Trophoblast cell (in vitro differentiated cells and primary cell): ENCODE data around the gene UQCC3.
"Not testable (repeated sequence)": the region's sequence is repeated elsewhere in the genome, so short reads cannot be mapped to it uniquely, and the experiment has no call there.

ENCODE experiments used
- DNase-seq, 2 donors: peaks; one replicate each; pipeline ENCODE4 v3.0.0-alpha.2; 2016
- H2AFZ ChIP-seq: 2 replicates; pipeline ENCODE4 v1.6.1; 2013; ENCODE audit warnings: low read length, moderate library complexity, mild to moderate bottlenecking; ENCODE audit not compliant: insufficient read depth, poor library complexity
- H2AK5ac ChIP-seq: 2 replicates; pipeline ENCODE4 v1.6.1; 2013; ENCODE audit warnings: mild to moderate bottlenecking, low read length
- H2BK120ac ChIP-seq: 2 replicates; pipeline ENCODE4 v1.6.1; 2013; ENCODE audit warnings: low read length, mild to moderate bottlenecking, moderate library complexity; ENCODE audit not compliant: insufficient read depth, poor library complexity
- H2BK12ac ChIP-seq: 2 replicates; pipeline ENCODE4 v1.6.1; 2013; ENCODE audit warnings: mild to moderate bottlenecking, low read length, moderate library complexity
- H2BK5ac ChIP-seq: 2 replicates; pipeline ENCODE4 v1.6.1; 2013; ENCODE audit warnings: low read length, low read depth, moderate library complexity, mild to moderate bottlenecking; ENCODE audit not compliant: poor library complexity
- H3K14ac ChIP-seq: 2 replicates; pipeline ENCODE4 v1.6.1; 2013; ENCODE audit warnings: mild to moderate bottlenecking, low read length
- H3K18ac ChIP-seq: 2 replicates; pipeline ENCODE4 v1.6.1; 2013; ENCODE audit warnings: mild to moderate bottlenecking, low read length
- H3K23ac ChIP-seq: 2 replicates; pipeline ENCODE4 v1.6.1; 2013; ENCODE audit warnings: low read length
- H3K27ac ChIP-seq: 2 replicates; pipeline ENCODE4 v1.5.1; 2013; ENCODE audit warnings: low read depth, mild to moderate bottlenecking, inconsistent platforms, low read length, moderate library complexity
- H3K27me3 ChIP-seq: 2 replicates; pipeline ENCODE4 v1.6.1; 2013; ENCODE audit warnings: inconsistent platforms, mild to moderate bottlenecking, low read length, moderate library complexity; ENCODE audit not compliant: insufficient read depth
- H3K36me3 ChIP-seq, 2 experiments: 1 replicate in 1 of 2; 2 replicates in 1 of 2; pipeline ENCODE4 v1.6.1; 2013; ENCODE audit warnings: low read length in 2 of 2, mild to moderate bottlenecking in 2 of 2, moderate library complexity in 1 of 2; ENCODE audit not compliant: insufficient read depth in 2 of 2, control insufficient read depth in 1 of 2
- H3K4ac ChIP-seq: 2 replicates; pipeline ENCODE4 v1.6.1; 2013; ENCODE audit warnings: low read depth, mild to moderate bottlenecking, low read length, moderate library complexity
- H3K4me1 ChIP-seq, 2 experiments: 1 replicate in 1 of 2; 2 replicates in 1 of 2; pipeline ENCODE4 v1.6.1; 2013; ENCODE audit warnings: low read length in 2 of 2, mild to moderate bottlenecking in 2 of 2, moderate library complexity in 1 of 2; ENCODE audit not compliant: insufficient read depth in 2 of 2, control insufficient read depth in 1 of 2
- H3K4me2 ChIP-seq: 2 replicates; pipeline ENCODE4 v1.6.1; 2013; ENCODE audit warnings: inconsistent platforms, mild to moderate bottlenecking, low read length, moderate library complexity
- H3K4me3 ChIP-seq: 2 replicates; pipeline ENCODE4 v1.5.1; 2013; ENCODE audit warnings: mild to moderate bottlenecking, low read depth, low read length, inconsistent platforms
- H3K79me1 ChIP-seq: one replicate; pipeline ENCODE4 v1.6.1; 2013; ENCODE audit warnings: low read length
- H3K79me2 ChIP-seq: 2 replicates; pipeline ENCODE4 v1.6.1; 2013; ENCODE audit warnings: low read length, mild to moderate bottlenecking; ENCODE audit not compliant: control insufficient read depth, insufficient read depth, poor library complexity
- H3K9ac ChIP-seq: 2 replicates; pipeline ENCODE4 v1.6.1; 2013; ENCODE audit warnings: mild to moderate bottlenecking, low read length
- H3K9me3 ChIP-seq: 2 replicates; pipeline ENCODE4 v1.6.1; 2013; ENCODE audit warnings: low read depth, mild to moderate bottlenecking, control low read depth, inconsistent platforms, low read length; ENCODE audit not compliant: insufficient read depth
- H4K12ac ChIP-seq: 2 replicates; pipeline ENCODE4 v1.6.1; 2013; ENCODE audit warnings: low read depth, mild to moderate bottlenecking, low read length, moderate library complexity
- H4K8ac ChIP-seq: 2 replicates; pipeline ENCODE4 v1.6.1; 2013; ENCODE audit warnings: low read depth, mild to moderate bottlenecking, low read length, moderate library complexity
- H4K91ac ChIP-seq: one replicate; pipeline ENCODE4 v1.6.1; 2013; ENCODE audit warnings: low read depth, mild to moderate bottlenecking, low read length, moderate library complexity
- WGBS: extraction: QIAGEN DNeasy Blood & Tissue Kit; methylation state at CpG from one replicate; pipeline ENCODE4 v1.1.7; 2013; ENCODE audit warnings: missing lambda C conversion rate; ENCODE audit not compliant: insufficient read length, insufficient coverage; ENCODE audit errors: extremely low coverage; 5-methylcytosine and 5-hydroxymethylcytosine counted together

The UQCC3 gene

GRCh38 chr11:62687508-62688396, 16.3 kb downstream of the UQCC3 start:
- Histone ChIP-seq H3K18ac (no peak overlapping the region), H3K36me3 (peaks cover 29 to 30% of the 10 kb centered on the region in 2 experiments), H3K9ac (no peak overlapping the region), H3K27me3 (no peaks in the 10 kb centered on the region), H3K4me2 (no peak overlapping the region), H2AFZ (no peak overlapping the region), H3K4ac (no peak overlapping the region), H4K91ac (no peak overlapping the region), H4K8ac (no peak overlapping the region), H2BK120ac (no peak overlapping the region), H3K27ac (no peak overlapping the region), H3K4me3 (no peak overlapping the region), H3K9me3 (no peaks in the 10 kb centered on the region), H4K12ac (no peak overlapping the region), H2BK12ac (no peak overlapping the region), H2BK5ac (no peak overlapping the region), H3K4me1 (no peaks in the 10 kb centered on the region), H3K14ac (no peak overlapping the region), H3K79me2 (no peaks in the 10 kb centered on the region), H3K79me1 (no peaks in the 10 kb centered on the region), H3K23ac (no peak overlapping the region), H2AK5ac (no peak overlapping the region)
- WGBS, result 100% methylated on average over 1 of the region's 74 CpGs
- DNase-seq, result no peak

DNA sequence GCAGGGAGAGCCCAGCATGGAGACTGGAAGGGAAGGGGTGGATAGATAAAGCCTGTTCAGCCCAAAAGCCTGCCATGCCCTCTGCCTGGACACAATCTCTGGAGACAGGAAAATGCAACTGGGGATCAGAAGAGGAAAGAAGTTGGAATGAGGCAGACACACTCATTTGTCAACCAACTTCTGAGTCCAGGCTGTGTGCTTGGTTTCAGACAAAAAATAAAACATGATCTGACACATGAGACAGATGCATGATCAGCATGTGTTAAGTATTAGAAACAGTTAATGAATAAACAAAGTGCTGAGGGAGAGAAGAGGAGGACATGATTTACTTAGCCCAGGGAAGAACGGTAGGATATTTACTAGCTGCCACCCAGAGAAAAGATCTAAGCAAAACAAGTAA, 17.0 kb downstream of the UQCC3 start:
- Histone ChIP-seq H3K9me3 (no peaks in the 10 kb centered on the region), H4K91ac (no peak overlapping the region), H4K8ac (no peak overlapping the region), H3K27me3 (no peaks in the 10 kb centered on the region), H2AFZ (no peak overlapping the region), H3K4me2 (no peak overlapping the region), H3K4ac (no peak overlapping the region), H3K23ac (no peak overlapping the region), H3K14ac (no peak overlapping the region), H2BK5ac (no peak overlapping the region), H3K9ac (no peak overlapping the region), H2BK120ac (no peak overlapping the region), H3K36me3 (peaks cover 34 to 36% of the 10 kb centered on the region in 2 experiments), H3K18ac (no peak overlapping the region), H2AK5ac (no peak overlapping the region), H4K12ac (no peak overlapping the region), H3K4me3 (no peak overlapping the region), H3K4me1 (no peaks in the 10 kb centered on the region), H3K79me1 (no peaks in the 10 kb centered on the region), H3K79me2 (no peaks in the 10 kb centered on the region), H3K27ac (no peak overlapping the region), H2BK12ac (no peak overlapping the region)
- no CpG with 5 or more reads among the region's 1 CpG for WGBS
- no peak for DNase-seq

GRCh38 chr11:62689421-62690183, 18.1 kb downstream of the UQCC3 start, which contains the start of gene LRRN4CL:
TSS of gene LRRN4CL (minus strand) at chr11:62689530. CDS start at chr11:62688508, 1,022 bp downstream.
- no peaks in the 10 kb centered on the region for H3K27me3 ChIP-seq
- no peak within 1 kb of the TSS for H2AK5ac ChIP-seq
- H2AFZ ChIP-seq, result no peak within 1 kb of the TSS
- no peak within 1 kb of the TSS for H3K4ac ChIP-seq
- H2BK12ac ChIP-seq, result no peak within 1 kb of the TSS
- H4K12ac ChIP-seq, result no peak within 1 kb of the TSS
- H4K8ac ChIP-seq, result no peak within 1 kb of the TSS
- no peaks in the 10 kb centered on the region for H3K4me1 ChIP-seq
- H3K36me3 ChIP-seq, result peaks cover 40 to 43% of the 10 kb centered on the region in 2 experiments
- H3K27ac ChIP-seq, result no peak within 1 kb of the TSS
- no peak within 1 kb of the TSS for H3K23ac ChIP-seq
- no peaks in the 10 kb centered on the region for H3K79me1 ChIP-seq
- no peak within 1 kb of the TSS for H3K14ac ChIP-seq
- no peak for DNase-seq
- H3K4me3 ChIP-seq, result no peak within 1 kb of the TSS
- H3K9ac ChIP-seq, result no peak within 1 kb of the TSS
- no peak within 1 kb of the TSS for H3K4me2 ChIP-seq
- no peaks in the 10 kb centered on the region for H3K9me3 ChIP-seq
- WGBS, result no CpG with 5 or more reads among the region's 11 CpGs
- no peak within 1 kb of the TSS for H2BK5ac ChIP-seq
- no peaks in the 10 kb centered on the region for H3K79me2 ChIP-seq
- no peak within 1 kb of the TSS for H2BK120ac ChIP-seq
- H3K18ac ChIP-seq, result no peak within 1 kb of the TSS
- no peak within 1 kb of the TSS for H4K91ac ChIP-seq

GRCh38 chr11:62693624-62694023, 22.2 kb downstream of the UQCC3 start:
- not testable (repeated sequence) for H3K9ac ChIP-seq, H3K14ac ChIP-seq, H3K23ac ChIP-seq, H3K4me3 ChIP-seq, H2BK12ac ChIP-seq, H2BK120ac ChIP-seq, H3K27ac ChIP-seq, H3K4ac ChIP-seq, H3K27me3 ChIP-seq, H3K18ac ChIP-seq, H4K8ac ChIP-seq, H2AFZ ChIP-seq, H2AK5ac ChIP-seq, H3K4me2 ChIP-seq, H3K79me2 ChIP-seq, H2BK5ac ChIP-seq, H4K12ac ChIP-seq, H3K9me3 ChIP-seq, DNase-seq, H3K79me1 ChIP-seq, H3K4me1 ChIP-seq, H4K91ac ChIP-seq
- H3K36me3 ChIP-seq, result peaks cover 40 to 44% of the 10 kb centered on the region in 2 experiments
- WGBS, result no CpG with 5 or more reads among the region's 4 CpGs
